Gastroesophageal sphincter (tissue), 3 donors: ENCODE data around the gene HOXA1.

ENCODE experiments used
- EP300 ChIP-seq: sonication (generic); formaldehyde crosslinking; IDR thresholded peaks from one replicate; pipeline ENCODE4 v1.6.1; 2017; ENCODE audit warnings: antibody characterized with exemption, mild to moderate bottlenecking
- TF ChIP-seq, protein P1 (sequence below), 4 experiments: fragments of 200-600 bp in 2 of 4; fragments of 450-650 bp in 2 of 4; sonication (generic) in 1 of 4; IDR thresholded peaks; one replicate each; pipeline ENCODE4 v1.5.1; 2017 to 2019; ENCODE audit warnings: antibody characterized with exemption in 4 of 4, mild to moderate bottlenecking in 2 of 4, moderate library complexity in 2 of 4

DNA sequence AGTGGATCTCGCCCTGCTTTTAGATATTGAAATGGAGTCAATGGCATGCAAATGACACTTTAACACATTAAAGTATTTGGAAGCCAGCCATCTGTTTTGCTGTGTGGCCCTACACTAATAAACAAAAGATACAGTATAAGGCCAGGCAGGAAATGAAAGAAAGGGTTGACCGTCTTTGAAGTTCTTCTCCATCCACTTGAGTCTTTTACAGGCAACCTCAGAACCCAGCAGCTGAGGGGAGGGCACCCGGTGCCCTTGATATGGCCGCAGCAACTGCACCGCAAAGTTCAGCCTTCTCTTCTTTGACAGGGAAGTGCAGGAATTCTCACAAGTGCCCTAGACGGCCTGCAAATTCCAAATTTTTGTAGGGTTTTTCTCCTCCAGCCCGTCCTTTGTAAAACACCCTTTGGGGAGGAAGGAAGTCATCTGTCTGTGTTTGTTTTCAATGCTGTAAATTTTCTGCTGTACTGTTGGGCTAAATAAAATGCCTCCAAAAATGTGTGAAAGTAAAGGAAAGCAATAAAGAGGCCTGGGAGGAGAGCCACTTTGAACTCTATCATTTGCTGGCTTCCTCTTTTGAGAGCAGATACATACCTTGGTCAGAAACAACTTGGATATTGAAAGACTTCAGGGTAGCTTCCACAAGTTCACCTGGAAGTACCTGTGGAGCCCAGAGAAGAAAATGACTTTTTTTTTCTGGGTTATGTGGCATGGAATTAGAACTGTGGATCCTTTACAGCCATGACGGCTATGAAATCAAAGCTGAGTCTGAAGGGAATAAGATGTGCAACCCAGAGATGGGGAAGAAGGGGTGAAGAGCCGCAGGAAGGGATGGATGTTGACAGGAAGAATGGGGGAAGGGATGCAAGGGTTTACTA lies 3.6 kb downstream of the HOXA1 start:
- TF ChIP-seq EP300, result no peak
- TF ChIP-seq, protein P1, sequence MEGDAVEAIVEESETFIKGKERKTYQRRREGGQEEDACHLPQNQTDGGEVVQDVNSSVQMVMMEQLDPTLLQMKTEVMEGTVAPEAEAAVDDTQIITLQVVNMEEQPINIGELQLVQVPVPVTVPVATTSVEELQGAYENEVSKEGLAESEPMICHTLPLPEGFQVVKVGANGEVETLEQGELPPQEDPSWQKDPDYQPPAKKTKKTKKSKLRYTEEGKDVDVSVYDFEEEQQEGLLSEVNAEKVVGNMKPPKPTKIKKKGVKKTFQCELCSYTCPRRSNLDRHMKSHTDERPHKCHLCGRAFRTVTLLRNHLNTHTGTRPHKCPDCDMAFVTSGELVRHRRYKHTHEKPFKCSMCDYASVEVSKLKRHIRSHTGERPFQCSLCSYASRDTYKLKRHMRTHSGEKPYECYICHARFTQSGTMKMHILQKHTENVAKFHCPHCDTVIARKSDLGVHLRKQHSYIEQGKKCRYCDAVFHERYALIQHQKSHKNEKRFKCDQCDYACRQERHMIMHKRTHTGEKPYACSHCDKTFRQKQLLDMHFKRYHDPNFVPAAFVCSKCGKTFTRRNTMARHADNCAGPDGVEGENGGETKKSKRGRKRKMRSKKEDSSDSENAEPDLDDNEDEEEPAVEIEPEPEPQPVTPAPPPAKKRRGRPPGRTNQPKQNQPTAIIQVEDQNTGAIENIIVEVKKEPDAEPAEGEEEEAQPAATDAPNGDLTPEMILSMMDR (IDR thresholded peaks at IDR 0.05), result no peak
